HG02885 (cell line): ENCODE data around the gene STMN1.
"Not testable (repeated sequence)": the region's sequence is repeated elsewhere in the genome, so short reads cannot be mapped to it uniquely, and the experiment has no call there.

Source experiments
- ATAC-seq: cut with Tn5 transposase; IDR thresholded peaks from one replicate; pipeline ENCODE4 v1.9.1; 2021; ENCODE audit warnings: mild to moderate bottlenecking; ENCODE audit not compliant: unreplicated experiment, poor library complexity

The STMN1 gene

DNA sequence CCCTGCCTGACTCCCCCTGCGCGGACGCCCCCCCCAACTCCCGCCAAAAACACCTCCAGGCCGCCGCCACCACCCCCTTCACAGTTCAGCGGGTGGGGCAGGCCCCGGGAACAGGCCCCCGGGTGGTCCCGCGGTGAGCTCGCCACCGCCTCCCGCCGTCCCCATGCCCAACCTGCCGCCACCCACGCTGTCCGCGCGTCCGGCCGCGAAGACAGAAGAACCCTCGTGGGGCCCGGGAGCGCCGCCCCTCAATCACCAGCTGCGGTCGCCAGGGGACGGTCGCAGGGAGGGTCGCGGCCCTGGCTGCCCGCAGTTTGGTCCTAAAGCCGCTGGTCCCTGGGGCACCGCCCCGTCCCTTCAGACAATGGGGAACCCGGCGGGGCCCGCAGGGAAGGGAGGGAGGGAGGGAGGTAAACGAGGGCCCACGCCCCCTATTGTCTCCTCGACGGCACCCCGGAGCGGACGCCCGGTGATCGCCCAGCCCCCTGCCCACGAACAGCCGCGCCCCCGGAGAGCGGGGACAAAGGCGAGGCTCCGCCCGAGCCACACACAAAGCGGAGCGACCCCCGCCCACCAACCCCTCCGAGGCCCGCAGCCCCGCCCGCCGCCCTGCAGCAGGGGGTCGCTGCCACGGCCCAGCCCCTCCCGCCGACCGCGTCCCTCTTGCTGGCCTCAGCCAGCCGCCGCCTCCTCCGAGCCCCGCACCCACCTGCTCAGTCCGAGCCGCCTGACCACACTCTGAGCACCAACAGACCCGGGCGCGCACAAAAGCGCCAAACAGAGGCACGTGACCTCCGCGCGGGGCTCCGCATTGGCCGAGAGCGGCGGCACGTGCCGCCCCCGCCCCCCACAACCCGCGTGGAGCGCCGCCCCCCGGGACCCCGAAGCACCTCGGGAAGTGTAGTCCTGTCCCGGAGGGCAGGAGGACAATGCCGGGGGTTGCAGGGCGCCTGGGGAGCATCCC is at the start of gene STMN1:
STMN1 (minus strand) TSS at position 740 of the 964 bp plus-strand sequence. CDS start 1,743 bp downstream, outside the sequence.
- ATAC-seq: peak; percentile 69

- no peak for ATAC-seq
Measured at GRCh38 chr1:25955553-25955952, 49.3 kb upstream of the STMN1 start.

DNA sequence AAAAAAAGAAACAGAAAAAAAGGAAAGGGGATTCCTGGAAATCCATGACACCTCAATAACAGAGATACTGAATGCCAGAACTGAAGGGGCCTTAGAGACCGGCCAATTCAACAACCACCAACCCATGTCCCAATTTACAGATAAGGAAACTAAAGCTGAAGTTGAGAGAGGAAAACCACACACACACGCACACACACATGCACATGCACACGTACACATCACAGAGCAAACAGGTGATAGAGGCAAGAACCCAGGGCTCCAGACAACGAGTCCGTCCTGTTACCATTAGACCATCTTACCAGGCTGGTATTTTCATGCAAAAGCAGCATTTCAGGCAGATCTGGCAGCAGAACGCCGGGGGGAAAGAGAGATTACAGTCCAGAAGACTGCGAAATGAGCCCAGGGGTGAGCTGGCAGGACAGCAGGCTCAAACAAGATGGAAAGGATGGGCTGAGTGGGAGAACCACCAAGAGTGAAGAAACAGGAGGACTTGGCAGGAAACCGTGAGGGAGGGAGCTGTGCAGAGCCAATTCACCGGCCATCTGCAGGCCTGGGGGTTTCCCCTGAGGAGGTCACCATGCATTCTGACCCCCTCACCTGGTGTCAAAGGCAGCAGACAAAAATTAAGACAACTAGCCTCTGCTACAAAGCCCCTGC is 48.2 kb upstream of the STMN1 start:
- no peak for ATAC-seq

DNA sequence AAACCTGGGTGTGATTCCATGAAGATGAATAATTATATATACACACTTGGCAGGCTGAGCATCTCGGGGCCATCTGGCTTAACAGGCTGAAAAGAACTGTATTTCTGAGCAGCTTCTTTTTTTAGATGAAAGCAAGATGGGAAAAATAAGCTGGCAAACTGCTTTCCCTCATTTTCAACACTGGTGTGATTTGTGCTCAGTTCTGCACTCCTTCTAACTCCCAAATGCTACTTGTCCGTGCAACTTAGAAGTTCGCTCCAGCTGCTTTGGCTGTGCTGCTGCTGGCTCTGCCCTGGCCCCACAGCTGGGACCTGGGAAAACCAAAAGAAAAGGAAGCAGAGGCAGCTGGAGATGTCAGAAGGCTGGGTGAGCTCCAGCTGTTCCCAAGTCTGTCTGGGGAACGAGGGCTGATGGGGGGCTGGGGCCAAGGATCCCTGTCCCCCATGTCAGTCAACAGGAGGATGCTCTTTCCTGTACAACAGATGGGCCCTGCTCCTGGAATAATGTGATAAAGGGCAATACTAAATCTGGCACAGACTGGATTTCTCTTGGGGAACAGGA is 46.7 kb upstream of the STMN1 start:
- no peak for ATAC-seq

DNA sequence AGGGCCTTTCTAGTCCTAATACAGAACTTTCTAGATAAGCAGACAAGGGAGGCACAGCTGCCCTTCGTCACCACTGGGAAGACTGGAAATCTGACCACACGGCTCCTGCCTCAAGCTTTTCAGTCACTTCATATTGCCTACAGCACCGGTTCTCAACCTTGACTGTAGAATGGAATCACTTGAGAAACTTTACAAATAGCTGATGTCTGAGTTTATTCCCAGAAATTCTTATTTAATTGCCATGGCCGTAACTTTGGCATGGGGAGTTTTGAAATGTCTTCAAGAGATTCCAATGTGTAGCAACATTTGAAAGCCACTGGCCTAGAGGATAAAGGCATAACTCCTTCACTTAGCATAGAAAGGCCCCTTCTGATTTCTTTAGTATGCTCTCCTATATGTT is 42.4 kb upstream of the STMN1 start:
- no peak for ATAC-seq

- no peak for ATAC-seq
Measured at GRCh38 chr1:25947027-25947426, 40.8 kb upstream of the STMN1 start.

GRCh38 chr1:25945761-25946160 is 39.5 kb upstream of the STMN1 start:
- no peak for ATAC-seq

GRCh38 chr1:25944986-25945385 is 38.8 kb upstream of the STMN1 start:
- ATAC-seq: no peak

- not testable (repeated sequence) for ATAC-seq
Measured at GRCh38 chr1:25943511-25943910, 37.3 kb upstream of the STMN1 start.

DNA sequence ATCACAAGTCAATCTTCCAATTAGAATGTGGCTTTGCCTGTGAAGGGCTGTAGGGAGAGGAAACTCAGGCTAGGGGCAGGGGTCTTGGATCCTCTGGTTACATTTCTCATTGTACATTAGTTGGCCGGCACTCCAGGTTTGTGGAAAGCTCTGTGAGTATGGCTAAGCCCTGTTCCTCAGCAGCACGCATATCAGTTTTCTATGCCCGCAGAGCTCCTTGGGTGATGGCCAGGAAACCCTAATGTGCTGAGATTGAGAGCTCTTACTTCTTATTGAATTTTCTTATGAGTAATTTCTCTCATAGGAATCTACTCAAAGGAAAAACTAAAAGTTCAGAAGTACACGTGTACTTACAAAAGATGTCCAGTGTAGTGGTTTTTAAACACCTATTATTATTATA is 30.7 kb upstream of the STMN1 start:
- ATAC-seq: no peak

DNA sequence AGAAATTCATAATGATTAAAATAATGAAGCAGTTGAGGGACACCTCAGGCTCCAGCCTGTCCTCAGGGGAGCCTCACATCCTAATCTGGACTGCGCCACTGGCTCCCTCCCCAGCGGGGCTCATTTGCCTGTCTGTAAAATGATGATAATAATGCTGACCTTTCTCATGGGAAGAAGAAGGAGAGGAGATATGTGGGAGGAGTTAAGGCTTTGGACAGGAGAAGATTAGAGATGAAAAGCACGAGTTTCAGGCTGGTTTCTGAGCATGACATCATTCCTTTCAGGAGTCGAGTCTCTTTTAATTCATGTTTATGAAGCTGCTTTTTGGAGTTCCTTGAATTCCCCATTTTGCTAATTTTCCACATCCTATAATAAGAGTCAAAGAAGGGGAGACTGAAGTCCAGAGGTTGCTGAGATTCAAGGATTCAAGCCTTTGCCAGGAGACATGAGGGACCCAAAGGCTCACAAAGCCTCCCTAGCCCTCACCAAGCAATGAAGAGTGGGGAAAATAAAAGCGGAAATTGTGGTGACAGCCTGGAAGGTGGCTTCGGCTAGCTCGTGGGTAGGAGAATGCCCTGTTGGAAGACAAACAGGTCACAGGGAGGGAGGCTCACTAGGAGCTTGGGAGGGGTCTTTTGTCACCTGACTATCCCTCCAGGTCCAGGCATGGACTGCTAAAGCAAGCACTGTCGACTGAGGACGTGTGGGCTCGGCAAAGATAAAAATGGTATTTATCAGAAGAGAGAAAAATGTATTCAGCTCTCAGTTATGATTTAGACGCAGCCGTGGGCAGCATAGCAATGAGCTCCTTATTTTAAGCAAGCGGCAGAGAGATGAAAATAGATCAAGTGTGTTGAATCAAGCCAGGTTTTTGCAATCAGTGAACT is 27.5 kb upstream of the STMN1 start:
- no peak for ATAC-seq

- not testable (repeated sequence) for ATAC-seq
Measured at GRCh38 chr1:25932811-25933400, 26.7 kb upstream of the STMN1 start.

DNA sequence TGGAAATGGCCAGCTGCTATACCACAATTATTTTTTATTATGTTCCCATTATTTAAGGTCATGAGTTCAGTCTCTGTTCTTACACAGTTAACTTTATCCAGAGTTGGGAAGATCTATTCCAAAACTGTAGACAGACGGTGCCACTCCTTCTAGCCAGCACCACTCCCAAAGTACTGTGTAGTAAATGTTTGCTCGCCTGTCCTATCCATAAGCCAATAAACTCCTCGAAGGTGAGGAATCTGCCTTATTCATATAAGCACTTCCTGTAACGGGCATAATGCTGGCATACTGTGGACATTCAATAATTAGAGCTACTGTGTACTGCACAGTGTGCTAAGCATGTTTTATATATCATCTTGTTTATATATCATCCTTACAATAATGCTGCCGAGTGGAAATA is 26.1 kb upstream of the STMN1 start:
- ATAC-seq: no peak

GRCh38 chr1:25929016-25929415 is 22.8 kb upstream of the STMN1 start:
- no peak for ATAC-seq

- no peak for ATAC-seq
Measured at GRCh38 chr1:25927521-25928265, 21.5 kb upstream of the STMN1 start.

- no peak for ATAC-seq
Measured at GRCh38 chr1:25926731-25927496, 20.7 kb upstream of the STMN1 start.

- ATAC-seq: no peak
Measured at GRCh38 chr1:25924454-25924853, 18.2 kb upstream of the STMN1 start.

GRCh38 chr1:25922971-25923552 is 16.8 kb upstream of the STMN1 start:
- ATAC-seq: no peak
